Lung microvascular endothelial cell (primary cell): Measurements from ENCODE around the gene XPOT. TPM values are rescaled to one million over a fixed set of nuclear protein-coding genes. Genes with fewer than 3 reads are reported as not detected.

Experiments used
- total RNA-seq: library from RNA; depleted of rRNA; stranded (reverse); fragments of >200 nt; gene quantifications from 2 replicates; pipeline ENCODE4 v1.2.1, GENCODE V29; 2014

Gene XPOT
- total RNA-seq, 1 donor from 2014 or later, result 44.8 TPM

Other genes with a start within 250 kb of the XPOT start
- gene KICS2, start 182.1 kb upstream of the XPOT start, total RNA-seq, result 3.3 and 4.0 TPM in 2 replicates
- gene C12orf56, start 13.6 kb upstream of the XPOT start, total RNA-seq, result not detected in 2 replicates
- gene TBK1, start 47.7 kb downstream of the XPOT start, total RNA-seq, result 24.6 and 28.6 TPM in 2 replicates
- gene RASSF3, start 206.1 kb downstream of the XPOT start, total RNA-seq, result 16.3 and 17.7 TPM in 2 replicates